22Rv1 (cell line): ENCODE data around the gene PABPN1.

Experiments used
- ZFX ChIP-seq: fragments of 450-650 bp; IDR thresholded peaks from 2 replicates; pipeline ENCODE4 v1.6.1; 2017; ENCODE audit warnings: antibody characterized with exemption, borderline replicate concordance
- TF ChIP-seq, protein P1 (sequence below): fragments of 450-650 bp; IDR thresholded peaks from 2 replicates; pipeline ENCODE4 v1.5.1; 2017; ENCODE audit warnings: mild to moderate bottlenecking

DNA sequence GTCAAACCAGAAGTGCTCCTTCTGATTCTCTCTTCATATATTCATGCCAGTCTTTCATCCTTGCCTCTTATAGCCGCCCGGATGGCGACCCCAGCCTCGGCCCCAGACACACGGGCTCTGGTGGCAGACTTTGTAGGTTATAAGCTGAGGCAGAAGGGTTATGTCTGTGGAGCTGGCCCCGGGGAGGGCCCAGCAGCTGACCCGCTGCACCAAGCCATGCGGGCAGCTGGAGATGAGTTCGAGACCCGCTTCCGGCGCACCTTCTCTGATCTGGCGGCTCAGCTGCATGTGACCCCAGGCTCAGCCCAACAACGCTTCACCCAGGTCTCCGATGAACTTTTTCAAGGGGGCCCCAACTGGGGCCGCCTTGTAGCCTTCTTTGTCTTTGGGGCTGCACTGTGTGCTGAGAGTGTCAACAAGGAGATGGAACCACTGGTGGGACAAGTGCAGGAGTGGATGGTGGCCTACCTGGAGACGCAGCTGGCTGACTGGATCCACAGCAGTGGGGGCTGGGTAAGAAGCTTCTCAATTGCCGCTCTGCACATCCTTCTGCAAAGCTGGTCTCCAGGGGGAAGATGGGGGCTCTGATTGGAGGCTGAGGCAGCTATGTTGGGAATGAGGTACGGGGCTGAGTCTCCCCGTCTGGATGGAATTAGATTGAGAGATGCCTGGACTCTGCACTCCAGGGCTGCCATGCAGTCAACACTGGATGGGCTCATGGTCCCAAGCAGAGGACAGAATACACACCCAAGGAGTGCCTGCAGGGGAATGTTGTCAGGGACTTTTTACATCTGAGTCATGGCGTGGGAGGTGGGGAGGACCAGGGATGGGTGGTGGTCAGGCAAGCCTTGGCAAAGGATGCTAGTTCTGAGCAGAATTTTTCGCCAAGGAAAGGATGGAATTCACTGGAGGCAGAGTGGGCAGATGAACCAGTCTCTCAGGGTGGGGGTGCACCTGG lies 13.3 kb upstream of the PABPN1 start:
- TF ChIP-seq, protein P1, sequence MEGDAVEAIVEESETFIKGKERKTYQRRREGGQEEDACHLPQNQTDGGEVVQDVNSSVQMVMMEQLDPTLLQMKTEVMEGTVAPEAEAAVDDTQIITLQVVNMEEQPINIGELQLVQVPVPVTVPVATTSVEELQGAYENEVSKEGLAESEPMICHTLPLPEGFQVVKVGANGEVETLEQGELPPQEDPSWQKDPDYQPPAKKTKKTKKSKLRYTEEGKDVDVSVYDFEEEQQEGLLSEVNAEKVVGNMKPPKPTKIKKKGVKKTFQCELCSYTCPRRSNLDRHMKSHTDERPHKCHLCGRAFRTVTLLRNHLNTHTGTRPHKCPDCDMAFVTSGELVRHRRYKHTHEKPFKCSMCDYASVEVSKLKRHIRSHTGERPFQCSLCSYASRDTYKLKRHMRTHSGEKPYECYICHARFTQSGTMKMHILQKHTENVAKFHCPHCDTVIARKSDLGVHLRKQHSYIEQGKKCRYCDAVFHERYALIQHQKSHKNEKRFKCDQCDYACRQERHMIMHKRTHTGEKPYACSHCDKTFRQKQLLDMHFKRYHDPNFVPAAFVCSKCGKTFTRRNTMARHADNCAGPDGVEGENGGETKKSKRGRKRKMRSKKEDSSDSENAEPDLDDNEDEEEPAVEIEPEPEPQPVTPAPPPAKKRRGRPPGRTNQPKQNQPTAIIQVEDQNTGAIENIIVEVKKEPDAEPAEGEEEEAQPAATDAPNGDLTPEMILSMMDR = no peak
- TF ChIP-seq ZFX = no peak
